OCI-LY3 (cell line): ENCODE data around the gene HECW1.

Experiments used
- EZH2phosphoT487 ChIP-seq: fragments of 200-600 bp; shearing (Covaris generic); IDR thresholded peaks from 2 replicates; pipeline ENCODE4 v1.6.1; 2018; ENCODE audit warnings: antibody characterized with exemption, mixed run types, low read depth
- TF ChIP-seq, protein P1 (sequence below): fragments of 200-600, 300-600 bp; sonication (generic); IDR thresholded peaks from 2 replicates; pipeline ENCODE4 v1.5.1; 2014; ENCODE audit warnings: antibody characterized with exemption, low read length, low read depth

DNA sequence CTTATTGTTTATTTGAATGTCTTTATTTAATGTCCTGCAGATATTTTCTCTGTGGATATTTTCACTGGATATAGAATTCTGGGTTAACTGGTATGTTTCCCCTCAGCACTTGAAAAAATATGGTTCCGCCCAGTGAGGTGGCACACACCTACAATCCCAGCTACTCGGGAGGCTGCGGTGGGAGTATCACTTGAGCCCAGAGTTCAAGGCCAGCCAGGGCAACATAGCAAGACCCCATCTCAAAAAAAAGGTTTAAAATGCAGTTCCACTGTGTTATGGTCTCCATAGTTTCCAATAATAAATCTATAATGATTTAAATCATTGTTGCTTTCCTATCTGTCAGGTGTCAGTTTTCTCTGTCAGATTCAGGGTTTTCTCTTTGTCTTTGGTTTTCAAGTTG is 305.0 kb downstream of the HECW1 start:
- TF ChIP-seq, protein P1, sequence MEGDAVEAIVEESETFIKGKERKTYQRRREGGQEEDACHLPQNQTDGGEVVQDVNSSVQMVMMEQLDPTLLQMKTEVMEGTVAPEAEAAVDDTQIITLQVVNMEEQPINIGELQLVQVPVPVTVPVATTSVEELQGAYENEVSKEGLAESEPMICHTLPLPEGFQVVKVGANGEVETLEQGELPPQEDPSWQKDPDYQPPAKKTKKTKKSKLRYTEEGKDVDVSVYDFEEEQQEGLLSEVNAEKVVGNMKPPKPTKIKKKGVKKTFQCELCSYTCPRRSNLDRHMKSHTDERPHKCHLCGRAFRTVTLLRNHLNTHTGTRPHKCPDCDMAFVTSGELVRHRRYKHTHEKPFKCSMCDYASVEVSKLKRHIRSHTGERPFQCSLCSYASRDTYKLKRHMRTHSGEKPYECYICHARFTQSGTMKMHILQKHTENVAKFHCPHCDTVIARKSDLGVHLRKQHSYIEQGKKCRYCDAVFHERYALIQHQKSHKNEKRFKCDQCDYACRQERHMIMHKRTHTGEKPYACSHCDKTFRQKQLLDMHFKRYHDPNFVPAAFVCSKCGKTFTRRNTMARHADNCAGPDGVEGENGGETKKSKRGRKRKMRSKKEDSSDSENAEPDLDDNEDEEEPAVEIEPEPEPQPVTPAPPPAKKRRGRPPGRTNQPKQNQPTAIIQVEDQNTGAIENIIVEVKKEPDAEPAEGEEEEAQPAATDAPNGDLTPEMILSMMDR, result no peak
- TF ChIP-seq EZH2phosphoT487, result no peak
